ENCODE data around the gene TMEM140.

DNA sequence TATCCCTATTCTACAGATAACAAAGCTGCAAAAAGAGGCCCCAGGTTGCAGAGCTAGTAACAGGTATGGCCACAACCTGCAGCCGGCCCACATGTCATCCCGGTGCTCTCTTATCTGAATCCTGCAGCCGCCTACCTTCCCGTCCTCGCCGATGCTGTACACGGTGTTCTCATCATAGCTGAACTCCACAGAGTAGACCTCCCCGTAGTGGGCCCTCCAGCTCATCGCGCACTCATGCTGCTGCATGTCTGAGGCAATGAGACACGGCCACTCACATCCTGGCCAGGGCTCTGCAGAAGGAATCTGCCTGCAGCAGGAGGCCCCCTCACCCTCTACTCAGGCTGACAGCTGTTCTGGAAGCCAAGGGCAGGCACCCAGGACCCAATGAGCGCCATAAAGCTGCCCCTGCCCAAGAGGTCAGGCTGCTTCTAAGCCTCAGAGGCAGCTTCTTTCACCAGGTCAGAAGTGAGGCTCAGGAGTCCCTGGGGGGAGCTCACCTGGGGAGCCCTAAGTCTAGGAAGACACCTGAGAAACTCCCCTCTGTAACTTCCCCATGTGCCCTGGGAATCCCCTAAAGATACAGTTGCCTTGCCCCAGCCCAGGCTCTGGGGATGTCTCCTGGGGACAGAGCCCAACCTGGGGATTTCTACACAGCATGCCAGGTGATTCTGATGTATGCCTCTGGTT, 40.6 kb downstream of the TMEM140 start:
- TF ChIP-seq, protein P1, sequence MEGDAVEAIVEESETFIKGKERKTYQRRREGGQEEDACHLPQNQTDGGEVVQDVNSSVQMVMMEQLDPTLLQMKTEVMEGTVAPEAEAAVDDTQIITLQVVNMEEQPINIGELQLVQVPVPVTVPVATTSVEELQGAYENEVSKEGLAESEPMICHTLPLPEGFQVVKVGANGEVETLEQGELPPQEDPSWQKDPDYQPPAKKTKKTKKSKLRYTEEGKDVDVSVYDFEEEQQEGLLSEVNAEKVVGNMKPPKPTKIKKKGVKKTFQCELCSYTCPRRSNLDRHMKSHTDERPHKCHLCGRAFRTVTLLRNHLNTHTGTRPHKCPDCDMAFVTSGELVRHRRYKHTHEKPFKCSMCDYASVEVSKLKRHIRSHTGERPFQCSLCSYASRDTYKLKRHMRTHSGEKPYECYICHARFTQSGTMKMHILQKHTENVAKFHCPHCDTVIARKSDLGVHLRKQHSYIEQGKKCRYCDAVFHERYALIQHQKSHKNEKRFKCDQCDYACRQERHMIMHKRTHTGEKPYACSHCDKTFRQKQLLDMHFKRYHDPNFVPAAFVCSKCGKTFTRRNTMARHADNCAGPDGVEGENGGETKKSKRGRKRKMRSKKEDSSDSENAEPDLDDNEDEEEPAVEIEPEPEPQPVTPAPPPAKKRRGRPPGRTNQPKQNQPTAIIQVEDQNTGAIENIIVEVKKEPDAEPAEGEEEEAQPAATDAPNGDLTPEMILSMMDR (IDR thresholded peaks at IDR 0.05): no peak
- TF ChIP-seq POLR2A (IDR thresholded peaks at IDR 0.05): peak in 1 of 3 donors; percentile 11
